Ovary (tissue), 9 donors: Measurements from ENCODE around the gene DGKQ. TPM values are rescaled to one million over a fixed set of nuclear protein-coding genes. Genes with fewer than 3 reads are reported as not detected.

ENCODE experiments used
- DNase-seq, 5 donors: peaks; one replicate each; pipeline ENCODE4 v3.0.0-alpha.2; 2019 to 2020
- H3K27ac ChIP-seq, 2 donors: fragments of 200-600 bp; one replicate each; pipeline versions ENCODE4 v1.5.1 to v1.8.0; 2019 to 2022
- H3K27me3 ChIP-seq: fragments of 200-600 bp; one replicate; pipeline ENCODE4 v1.8.0; 2022
- H3K36me3 ChIP-seq: fragments of 200-600 bp; sonication (generic); one replicate; pipeline ENCODE4 v1.5.1; 2019
- H3K4me1 ChIP-seq: one replicate; pipeline ENCODE4 v1.8.1; 2013; ENCODE audit warnings: mild to moderate bottlenecking, moderate library complexity; ENCODE audit not compliant: insufficient read depth
- H3K4me3 ChIP-seq: fragments of 200-600 bp; sonication (generic); one replicate; pipeline ENCODE4 v1.5.1; 2017
- H3K9me3 ChIP-seq, 2 donors: fragments of 200-600 bp in 1 of 2; sonication (generic) in 1 of 2; one replicate each; pipeline versions ENCODE4 v1.5.1 to v1.8.1; 2013 to 2019; ENCODE audit warnings: mild to moderate bottlenecking in 1 of 2, moderate library complexity in 1 of 2
- EP300 ChIP-seq: sonication (generic); formaldehyde crosslinking; IDR thresholded peaks from one replicate; pipeline ENCODE4 v1.6.1; 2017; ENCODE audit warnings: antibody characterized with exemption
- POLR2A ChIP-seq: fragments of 450-650 bp; IDR thresholded peaks from one replicate; pipeline ENCODE4 v1.6.1; 2017; ENCODE audit warnings: antibody characterized with exemption, mild to moderate bottlenecking, moderate library complexity
- WGBS, 3 donors: extraction: QIAGEN DNeasy Blood & Tissue Kit in 1 of 3; methylation state at CpG; one replicate each; pipeline versions ENCODE4 v1.1.5 to v1.1.7; 2013 to 2017; 5-methylcytosine and 5-hydroxymethylcytosine counted together
- intact Hi-C, 4 donors: fragments of 100-400 bp; cut with DNase I; formaldehyde crosslinking; loops; one replicate each; pipeline versions ENCODE4 v1.11.0 to v1.15.1; 2022 to 2023
- polyA plus RNA-seq, 2 donors: library from polyadenylated mRNA; stranded (reverse); fragments of 200-250 nt in 1 of 2; fragments of 350-450 nt in 1 of 2; fragmentation: Illumina TruSeq in 1 of 2; extraction: RNeasy Lipid Tissue Mini Kit (QIAGEN cat#74804) in 1 of 2; gene quantifications; one replicate each; pipeline ENCODE4 v1.2.3, GENCODE V29; 2013 to 2014
- total RNA-seq, 7 donors: library from RNA; depleted of rRNA in 2 of 7; stranded (reverse); fragments of >200 nt in 2 of 7; fragmentation: NEBNext Ultra II Directional in 3 of 7; extraction: Animal tissue kit (Norgen Biotek cat#: 25700) in 3 of 7; gene quantifications; one replicate each; pipeline versions ENCODE4 v1.1.0 to v1.2.4, GENCODE V29; 2016 to 2023
- TF ChIP-seq, protein P1 (sequence below), 3 donors: fragments of 450-650 bp in 2 of 3; fragments of 200-600 bp in 1 of 3; IDR thresholded peaks; one replicate each; pipeline versions ENCODE4 v1.5.1 to v1.8.0; 2016 to 2022; ENCODE audit warnings: antibody characterized with exemption in 3 of 3, mild to moderate bottlenecking in 1 of 3
- donor health status: DM: no; HTN: no; CAD: no; lungs with moderate emphysema.
- donor health status: DM: no; HTN: no; CAD: no.
- donor health status: Bipolar disorder and iron deficiency.
- donor health status: DM: yes; HTN: yes; CAD: no.
- donor health status: DM: no; HTN: no; CAD: no.
- donor health status: DM: yes; HTN: yes; CAD: no.

DGKQ gene
- total and polyA plus RNA-seq, 9 donors: 0.53 to 12.9 (median 6.9) TPM

DNA sequence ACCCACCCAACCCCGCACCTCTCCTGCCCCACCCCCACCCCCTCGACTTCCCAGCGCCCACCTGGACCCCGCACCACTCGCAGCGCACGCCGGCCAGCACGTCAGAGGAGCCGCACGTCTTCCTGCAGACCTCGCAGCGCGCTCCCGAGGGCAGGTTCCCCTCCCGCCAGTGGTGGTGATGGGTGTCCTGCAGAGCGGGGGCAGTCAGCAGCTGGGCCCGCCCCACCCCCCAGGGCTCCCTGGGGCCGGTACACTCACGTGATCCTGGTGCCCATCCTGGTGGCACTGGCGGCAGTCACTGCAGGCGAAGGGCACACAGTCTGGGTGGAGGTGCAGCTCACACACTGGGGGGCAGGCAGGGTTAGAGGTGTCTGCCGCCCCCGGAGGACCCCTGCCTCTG lies 5.1 kb downstream of the DGKQ start:
- no peaks in the 10 kb centered on the region for H3K36me3 ChIP-seq
- H3K4me3 ChIP-seq: no peak overlapping the region
- H3K9me3 ChIP-seq: no peaks in the 10 kb centered on the region
- H3K27me3 ChIP-seq: no peaks in the 10 kb centered on the region
- TF ChIP-seq, protein P1, sequence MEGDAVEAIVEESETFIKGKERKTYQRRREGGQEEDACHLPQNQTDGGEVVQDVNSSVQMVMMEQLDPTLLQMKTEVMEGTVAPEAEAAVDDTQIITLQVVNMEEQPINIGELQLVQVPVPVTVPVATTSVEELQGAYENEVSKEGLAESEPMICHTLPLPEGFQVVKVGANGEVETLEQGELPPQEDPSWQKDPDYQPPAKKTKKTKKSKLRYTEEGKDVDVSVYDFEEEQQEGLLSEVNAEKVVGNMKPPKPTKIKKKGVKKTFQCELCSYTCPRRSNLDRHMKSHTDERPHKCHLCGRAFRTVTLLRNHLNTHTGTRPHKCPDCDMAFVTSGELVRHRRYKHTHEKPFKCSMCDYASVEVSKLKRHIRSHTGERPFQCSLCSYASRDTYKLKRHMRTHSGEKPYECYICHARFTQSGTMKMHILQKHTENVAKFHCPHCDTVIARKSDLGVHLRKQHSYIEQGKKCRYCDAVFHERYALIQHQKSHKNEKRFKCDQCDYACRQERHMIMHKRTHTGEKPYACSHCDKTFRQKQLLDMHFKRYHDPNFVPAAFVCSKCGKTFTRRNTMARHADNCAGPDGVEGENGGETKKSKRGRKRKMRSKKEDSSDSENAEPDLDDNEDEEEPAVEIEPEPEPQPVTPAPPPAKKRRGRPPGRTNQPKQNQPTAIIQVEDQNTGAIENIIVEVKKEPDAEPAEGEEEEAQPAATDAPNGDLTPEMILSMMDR (IDR thresholded peaks at IDR 0.05): no peak
- TF ChIP-seq POLR2A: no peak
- TF ChIP-seq EP300: no peak
- intact Hi-C loops: no loop called here
- WGBS, 3 donors: 22 to 37% (median 25%) methylated on average over 16 to 24 of the region's 24 CpGs
- peaks cover 8% of the 10 kb centered on the region for H3K4me1 ChIP-seq
- H3K27ac ChIP-seq: no peak overlapping the region
- DNase-seq: no peak

DNA sequence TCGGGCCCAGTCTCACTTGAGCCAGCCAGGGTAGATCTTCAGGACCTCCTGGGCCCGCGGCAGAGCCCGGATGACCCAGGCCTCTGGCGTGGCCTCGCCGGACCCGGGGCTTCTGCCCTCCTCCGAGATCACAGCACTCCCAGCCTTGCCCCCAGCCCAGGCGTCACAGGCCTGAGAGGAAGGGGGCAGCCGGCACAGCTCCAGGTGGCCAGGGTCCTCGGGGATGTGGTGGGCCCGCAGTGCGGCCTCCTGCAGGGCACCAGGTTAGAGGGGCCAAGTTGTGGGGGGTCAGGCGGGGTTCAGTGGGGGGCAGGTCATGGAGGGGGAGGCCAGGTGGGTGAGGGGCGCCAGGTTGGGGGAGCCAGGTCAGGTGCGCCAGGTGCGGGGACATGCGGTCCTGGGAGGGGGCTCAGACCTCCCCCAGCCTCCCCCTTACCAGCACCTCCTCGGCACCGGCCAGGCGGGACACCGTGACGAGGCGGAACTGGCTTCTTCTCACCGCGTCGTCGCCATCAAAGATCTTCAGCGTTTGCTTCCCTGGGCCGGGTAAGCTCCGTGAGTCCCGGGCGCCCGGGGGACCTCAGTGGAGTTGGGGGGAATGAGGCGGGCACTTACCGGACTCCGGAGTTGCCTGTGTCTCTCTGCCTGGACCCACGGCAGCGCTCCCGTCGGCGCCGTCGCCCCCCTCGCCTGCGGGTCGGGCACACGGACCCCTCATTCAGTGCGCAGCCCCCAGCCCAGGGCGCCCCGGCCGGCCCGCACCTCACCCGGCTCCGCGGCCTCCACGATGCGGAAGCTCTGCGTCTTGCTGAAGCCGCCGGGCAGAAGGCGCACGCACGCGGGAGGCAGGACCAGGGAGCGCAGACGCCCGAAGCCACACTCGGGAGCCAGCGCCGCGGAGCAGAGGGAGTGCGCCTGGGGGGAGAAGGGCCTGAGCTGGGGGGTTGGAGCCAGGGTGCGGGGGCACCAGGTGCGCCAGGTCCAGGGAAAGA lies 6.0 kb downstream of the DGKQ start:
- Histone ChIP-seq H3K27me3 (no peaks in the 10 kb centered on the region), H3K4me1 (peaks cover 4% of the 10 kb centered on the region), H3K27ac (no peak overlapping the region), H3K36me3 (no peaks in the 10 kb centered on the region), H3K4me3 (no peak overlapping the region), H3K9me3 (no peaks in the 10 kb centered on the region)
- WGBS, 3 donors: 42 to 52% (median 47%) methylated on average over 51 to 76 of the region's 76 CpGs
- DNase-seq: no peak
- TF ChIP-seq POLR2A (no peak), EP300 (no peak)
- TF ChIP-seq, protein P1 (IDR thresholded peaks at IDR 0.05): no peak
- intact Hi-C loops: no loop called here

DNA sequence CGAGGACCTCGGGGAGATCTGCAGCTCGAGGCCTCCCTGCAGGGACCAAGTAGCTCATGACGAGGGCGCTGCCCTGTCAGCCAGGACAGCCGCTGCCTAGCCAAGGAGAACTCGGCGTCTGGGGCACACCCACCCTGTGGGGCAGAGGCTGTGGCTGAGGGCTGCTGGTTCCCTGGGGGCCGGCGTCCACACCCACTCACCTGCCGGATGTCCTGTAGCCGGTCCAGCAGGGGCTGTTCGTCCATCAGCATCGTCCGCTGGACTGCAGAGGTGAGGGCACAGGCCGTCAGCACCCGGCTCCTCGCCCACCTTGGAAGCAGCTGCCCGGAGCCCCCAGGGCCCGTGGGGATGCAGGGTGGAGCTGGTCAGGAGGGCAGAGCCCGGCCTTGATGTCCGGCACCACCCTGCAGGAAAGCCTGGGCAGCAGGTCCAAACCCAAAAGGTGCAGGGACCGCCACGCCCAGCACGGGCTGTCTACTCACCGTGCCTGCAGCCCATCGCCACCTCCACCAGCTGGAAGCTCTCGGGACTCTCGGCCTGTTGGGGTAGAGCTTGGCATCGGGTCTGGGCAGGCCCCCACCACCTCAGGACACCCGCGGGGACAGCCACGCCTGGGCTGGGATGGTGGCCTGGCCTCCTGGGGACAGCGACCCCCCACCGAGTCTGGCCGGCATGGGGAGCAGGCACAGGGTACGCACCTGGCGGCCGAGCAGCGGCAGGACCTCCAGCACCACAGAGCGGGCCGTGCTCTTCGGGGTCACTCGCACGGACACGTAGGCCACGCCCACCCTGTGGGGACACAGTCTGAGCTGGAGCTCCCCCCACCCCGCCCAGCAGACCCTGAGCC lies 6.9 kb downstream of the DGKQ start:
- Histone ChIP-seq H3K36me3 (no peaks in the 10 kb centered on the region), H3K4me1 (no peaks in the 10 kb centered on the region), H3K9me3 (no peaks in the 10 kb centered on the region), H3K27ac (no peak overlapping the region), H3K27me3 (no peaks in the 10 kb centered on the region), H3K4me3 (no peak overlapping the region)
- DNase-seq: no peak
- intact Hi-C loops: no loop called here
- TF ChIP-seq POLR2A (no peak), EP300 (no peak)
- TF ChIP-seq, protein P1 (IDR thresholded peaks at IDR 0.05): no peak
- 88 to 92% (median 89%) methylated on average over 40 to 48 of the region's 48 CpGs for WGBS, 3 donors

DNA sequence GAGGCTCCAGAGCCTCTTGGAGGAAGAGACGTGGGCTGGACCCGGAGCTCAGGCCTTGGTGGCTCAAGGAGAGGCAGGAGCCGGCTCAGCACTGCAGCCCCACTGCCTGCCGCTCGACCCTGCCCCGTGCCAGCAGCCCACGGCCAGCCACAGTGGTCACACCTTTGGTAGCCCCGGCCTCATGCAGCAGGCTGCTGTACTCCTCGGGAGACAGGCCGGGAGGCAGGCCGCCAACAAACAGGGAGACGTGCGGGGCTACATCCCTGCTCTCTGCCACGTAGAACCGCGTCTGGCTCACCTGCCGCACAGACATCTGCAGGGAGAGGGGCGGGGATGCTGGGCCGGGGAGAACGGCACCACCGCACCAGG lies 7.6 kb downstream of the DGKQ start:
- no peaks in the 10 kb centered on the region for H3K9me3 ChIP-seq
- H3K4me1 ChIP-seq: no peaks in the 10 kb centered on the region
- no peaks in the 10 kb centered on the region for H3K36me3 ChIP-seq
- H3K27me3 ChIP-seq: no peaks in the 10 kb centered on the region
- DNase-seq: no peak
- TF ChIP-seq, protein P1 (IDR thresholded peaks at IDR 0.05): no peak
- TF ChIP-seq EP300 (no peak), POLR2A (no peak)
- H3K27ac ChIP-seq: no peak overlapping the region
- WGBS, 3 donors: 89 to 90% (median 90%) methylated on average over 19 to 21 of the region's 21 CpGs
- no peak overlapping the region for H3K4me3 ChIP-seq
- intact Hi-C loops: no loop called here
